Naive B cell (primary cell): Measurements from ENCODE around the gene TAS1R3. TPM values are rescaled to one million over a fixed set of nuclear protein-coding genes. Genes with fewer than 3 reads are reported as not detected.

ENCODE experiments used
- ATAC-seq, 2 donors: fragments of 150-1000 bp; cut with Tn5 transposase; 2 replicates each; pipeline ENCODE4 v1.10.0; 2021; ENCODE audit warnings: low read depth in 2 of 2, mild to moderate bottlenecking in 2 of 2, moderate library complexity in 2 of 2
- DNase-seq: peaks from one replicate; pipeline ENCODE4 v3.0.0; 2022
- H3K27ac Mint-ChIP-seq, 6 donors: one replicate each; pipeline ENCODE4 v1.8.0; 2020 to 2022; ENCODE audit warnings: mild to moderate bottlenecking in 6 of 6, mixed read lengths in 6 of 6, moderate library complexity in 5 of 6, inconsistent platforms in 2 of 6
- H3K27me3 Mint-ChIP-seq, 3 donors: one replicate each; pipeline ENCODE4 v1.8.0; 2021 to 2022; ENCODE audit warnings: mixed read lengths in 3 of 3, mild to moderate bottlenecking in 1 of 3
- H3K36me3 Mint-ChIP-seq, 2 donors: one replicate each; pipeline ENCODE4 v1.8.0; 2020 to 2022; ENCODE audit warnings: mixed read lengths in 2 of 2, inconsistent platforms in 1 of 2, mild to moderate bottlenecking in 1 of 2
- H3K4me1 Mint-ChIP-seq, 3 donors: one replicate each; pipeline ENCODE4 v1.8.0; 2020 to 2022; ENCODE audit warnings: mixed read lengths in 3 of 3, inconsistent platforms in 1 of 3, mild to moderate bottlenecking in 1 of 3, moderate library complexity in 1 of 3
- H3K4me3 Mint-ChIP-seq, 8 donors: one replicate each; pipeline ENCODE4 v1.8.0; 2020 to 2022; ENCODE audit warnings: mild to moderate bottlenecking in 8 of 8, mixed read lengths in 8 of 8, moderate library complexity in 8 of 8, inconsistent platforms in 2 of 8
- H3K9me3 Mint-ChIP-seq, 7 donors: one replicate each; pipeline ENCODE4 v1.8.0; 2020 to 2022; ENCODE audit warnings: mixed read lengths in 7 of 7, mild to moderate bottlenecking in 5 of 7, inconsistent platforms in 2 of 7, moderate library complexity in 1 of 7
- polyA plus RNA-seq, 6 donors: library from polyadenylated mRNA; unstranded; fragments of 300-500 nt; fragmentation: Illumina TruSeq; gene quantifications; one replicate each; pipeline ENCODE4 v1.2.3, GENCODE V29; 2021; ENCODE audit warnings: low read depth in 6 of 6

Gene TAS1R3
- polyA plus RNA-seq, 6 donors from 2014 or later, result 0.28 to 0.44 (median 0.31) TPM; not detected in 3

DNA sequence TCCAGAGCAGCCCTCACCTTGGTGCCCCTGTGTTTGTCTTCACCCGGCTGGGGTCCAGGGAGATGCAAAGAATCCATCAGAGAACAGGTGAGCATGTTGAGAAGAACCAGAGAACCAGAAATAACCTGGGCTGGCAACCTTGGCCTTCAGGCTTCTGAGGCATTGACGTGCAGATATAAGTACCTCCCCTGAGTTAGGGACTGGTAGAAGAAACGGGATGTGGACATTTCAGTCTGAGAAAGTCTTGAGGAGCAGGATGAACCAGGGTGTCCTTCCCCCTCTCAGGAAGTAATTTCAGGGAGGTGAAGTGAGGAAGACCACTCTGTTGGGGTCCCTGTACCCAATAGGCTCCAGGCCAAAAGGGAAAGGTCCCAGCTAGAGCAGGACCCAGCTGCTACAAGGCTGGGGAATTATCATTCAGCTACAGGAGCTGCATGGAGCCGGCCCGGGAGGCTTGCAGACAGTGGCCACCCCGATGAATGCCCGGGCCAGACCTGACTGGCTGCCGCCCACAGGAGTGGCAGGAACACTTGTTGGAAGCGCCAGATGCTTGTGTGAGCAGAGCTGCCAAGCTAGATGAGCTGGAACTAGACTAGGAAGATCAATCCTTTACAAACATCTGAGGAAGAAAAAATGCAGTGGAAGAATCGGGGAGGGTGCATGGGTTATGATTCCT is 45.6 kb downstream of the TAS1R3 start:
- Mint-ChIP-seq H3K9me3 (no peaks in the 10 kb centered on the region), H3K4me1 (peaks cover 7 to 25% (median 18%) of the 10 kb centered on the region in 3 donors), H3K27me3 (no peaks in the 10 kb centered on the region), H3K4me3 (peak overlapping the region in 6 of 8 donors; percentile 51 to 94 (median 84)), H3K36me3 (no peaks in the 10 kb centered on the region), H3K27ac (peak overlapping the region in 4 of 6 donors; percentile 29 to 79 (median 54))
- ATAC-seq (no peak), DNase-seq (no peak)

DNA sequence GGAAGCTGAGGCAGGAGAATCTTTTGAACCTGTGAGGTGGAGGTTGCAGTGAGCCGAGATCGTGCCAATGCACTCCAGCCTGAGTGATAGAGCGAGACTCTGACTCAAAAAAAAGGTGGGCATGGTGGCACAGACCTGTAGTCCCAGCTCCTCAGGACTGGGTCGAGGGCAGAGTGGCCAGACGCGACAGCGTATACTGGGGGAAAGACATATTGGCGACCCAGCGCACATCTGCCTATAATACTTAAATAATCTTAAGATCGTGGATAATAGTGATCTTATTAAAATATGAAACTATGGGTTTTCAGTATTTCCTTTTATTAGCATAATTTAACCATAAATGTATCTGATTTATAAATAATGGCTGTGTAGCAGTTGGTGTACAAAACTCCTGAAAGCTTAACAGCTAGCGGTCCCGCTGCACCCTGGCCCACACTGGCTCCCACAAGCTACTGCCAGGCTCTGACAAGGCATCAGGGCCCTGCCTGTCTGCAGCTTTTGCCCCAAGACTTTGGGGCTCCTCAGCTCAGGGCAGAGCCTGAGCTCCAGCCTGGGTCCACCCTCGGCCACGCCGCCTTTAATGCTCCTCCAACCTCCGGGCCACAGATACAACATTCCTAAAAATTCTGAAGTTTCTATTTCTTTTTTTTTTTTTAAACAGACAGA is 46.6 kb downstream of the TAS1R3 start:
- Mint-ChIP-seq H3K27me3 (no peaks in the 10 kb centered on the region), H3K4me3 (peak overlapping the region in 3 of 8 donors; percentile 29 to 54 (median 41)), H3K36me3 (no peaks in the 10 kb centered on the region), H3K9me3 (no peaks in the 10 kb centered on the region), H3K27ac (peak overlapping the region in 1 of 6 donors; percentile 49), H3K4me1 (peaks cover 17 to 22% (median 18%) of the 10 kb centered on the region in 3 donors)
- DNase-seq (no peak), ATAC-seq (no peak)

GRCh38 chr1:1380860-1381259 is 49.8 kb downstream of the TAS1R3 start:
- ATAC-seq, result no peak

GRCh38 chr1:1381294-1381693 is 50.2 kb downstream of the TAS1R3 start:
- H3K27me3 Mint-ChIP-seq, result no peaks in the 10 kb centered on the region
- H3K4me3 Mint-ChIP-seq, result no peak overlapping the region
- no peak for ATAC-seq
- H3K27ac Mint-ChIP-seq, result no peak overlapping the region
- DNase-seq, result no peak
- H3K4me1 Mint-ChIP-seq, result peaks cover 2 to 12% (median 9%) of the 10 kb centered on the region in 3 donors
- no peaks in the 10 kb centered on the region for H3K9me3 Mint-ChIP-seq
- peaks cover 0 to under 1% of the 10 kb centered on the region in 2 donors for H3K36me3 Mint-ChIP-seq

More at GRCh38 chr1:1380860-1381259, 49.8 kb downstream of the TAS1R3 start:
- H3K36me3 Mint-ChIP-seq, result no peaks in the 10 kb centered on the region
- H3K4me1 Mint-ChIP-seq, result peaks cover 5 to 12% (median 9%) of the 10 kb centered on the region in 3 donors
- H3K4me3 Mint-ChIP-seq, result no peak overlapping the region
- no peaks in the 10 kb centered on the region for H3K27me3 Mint-ChIP-seq
- no peaks in the 10 kb centered on the region for H3K9me3 Mint-ChIP-seq
- H3K27ac Mint-ChIP-seq, result no peak overlapping the region
- no peak for DNase-seq

Other genes starting within 250 kb of the TAS1R3 start
- gene C1orf159, start 215.2 kb upstream of the TAS1R3 start, polyA plus RNA-seq, result 1 to 10 TPM in 5 of 6 donors, not detected in 1; 2.0 to 6.3 (median 4.3) TPM
- gene TTLL10, start 157.4 kb upstream of the TAS1R3 start, polyA plus RNA-seq, result not detected
- gene TNFRSF18, start 124.7 kb upstream of the TAS1R3 start, polyA plus RNA-seq, result 10 to 100 TPM in 1 of 6 donors, 1 to 10 TPM in 5; 2.4 to 13.0 (median 7.9) TPM
- under 1 TPM in 3 of 6 donors, not detected in 3; 0.18 to 0.36 (median 0.32) TPM for gene TNFRSF4, start 117.1 kb upstream of the TAS1R3 start, polyA plus RNA-seq
- 100 to 1,000 TPM in 1 of 6 donors, 10 to 100 TPM in 5; 64.8 to 101 (median 85.4) TPM for gene SDF4, start 99.3 kb upstream of the TAS1R3 start, polyA plus RNA-seq
- gene B3GALT6, start 99.0 kb upstream of the TAS1R3 start, polyA plus RNA-seq, result 10 to 100 TPM in 5 of 6 donors, 1 to 10 TPM in 1; 6.9 to 22.9 (median 12.9) TPM
- gene C1QTNF12, start 84.6 kb upstream of the TAS1R3 start, polyA plus RNA-seq, result not detected
- 100 to 1,000 TPM in 1 of 6 donors, 10 to 100 TPM in 5; 75.1 to 112 (median 87.4) TPM for gene UBE2J2, start 57.4 kb upstream of the TAS1R3 start, polyA plus RNA-seq
- gene SCNN1D, start 50.8 kb upstream of the TAS1R3 start, polyA plus RNA-seq, result not detected
- gene ACAP3, start 23.4 kb upstream of the TAS1R3 start, polyA plus RNA-seq, result 1 to 10 TPM; 1.9 to 7.2 (median 3.1) TPM
- gene PUSL1, start 22.7 kb upstream of the TAS1R3 start, polyA plus RNA-seq, result 10 to 100 TPM in 5 of 6 donors, 1 to 10 TPM in 1; 7.2 to 17.2 (median 11.9) TPM
- gene INTS11, start 6.6 kb upstream of the TAS1R3 start, polyA plus RNA-seq, result 10 to 100 TPM; 45.9 to 61.5 (median 54.3) TPM
- 10 to 100 TPM in 3 of 6 donors, 1 to 10 TPM in 3; 7.9 to 16.9 (median 10.7) TPM for gene CPTP, start 6.5 kb upstream of the TAS1R3 start, polyA plus RNA-seq
- gene DVL1, start 18.1 kb downstream of the TAS1R3 start, polyA plus RNA-seq, result 1 to 10 TPM in 1 of 6 donors, under 1 TPM in 4, not detected in 1; 0.40 to 1.0 (median 0.68) TPM
- gene MXRA8, start 27.3 kb downstream of the TAS1R3 start, polyA plus RNA-seq, result not detected
- gene AURKAIP1, start 43.9 kb downstream of the TAS1R3 start, polyA plus RNA-seq, result 100 to 1,000 TPM; 103 to 122 (median 106) TPM
- gene CCNL2, start 68.1 kb downstream of the TAS1R3 start, polyA plus RNA-seq, result 10 to 100 TPM; 16.8 to 50.2 (median 24.6) TPM
- 100 to 1,000 TPM in 3 of 6 donors, 10 to 100 TPM in 3; 75.1 to 129 (median 102) TPM for gene MRPL20, start 76.0 kb downstream of the TAS1R3 start, polyA plus RNA-seq
- gene ANKRD65, start 90.0 kb downstream of the TAS1R3 start, polyA plus RNA-seq, result 1 to 10 TPM in 1 of 6 donors, under 1 TPM in 4, not detected in 1; 0.17 to 1.5 (median 0.28) TPM
- under 1 TPM in 1 of 6 donors, not detected in 5; 0.41 TPM for gene VWA1, start 104.4 kb downstream of the TAS1R3 start, polyA plus RNA-seq
- not detected for gene ATAD3C, start 118.4 kb downstream of the TAS1R3 start, polyA plus RNA-seq
- gene ATAD3B, start 140.5 kb downstream of the TAS1R3 start, polyA plus RNA-seq, result 10 to 100 TPM in 1 of 6 donors, 1 to 10 TPM in 3, under 1 TPM in 2; 0.20 to 10.2 (median 2.9) TPM
- 10 to 100 TPM in 1 of 6 donors, 1 to 10 TPM in 5; 2.1 to 13.0 (median 5.8) TPM for gene ATAD3A, start 180.9 kb downstream of the TAS1R3 start, polyA plus RNA-seq
- gene TMEM240, start 209.3 kb downstream of the TAS1R3 start, polyA plus RNA-seq, result not detected
- gene SSU72, start 243.6 kb downstream of the TAS1R3 start, polyA plus RNA-seq, result 100 to 1,000 TPM; 165 to 257 (median 213) TPM